ENCODE data around the gene PRKRIP1. TPM values are rescaled to one million over a fixed set of nuclear protein-coding genes. Genes with fewer than 3 reads are reported as not detected.
"Not testable (repeated sequence)": the region's sequence is repeated elsewhere in the genome, so short reads cannot be mapped to it uniquely, and the experiment has no call there.

Gene PRKRIP1
- 10 to 100 TPM; 12.9 to 19.7 TPM for total RNA-seq
- long read RNA-seq, transcript PRKRIP1-201 (6 exons, 2,159 nt): major isoform, 10 of 16 reads
- long read RNA-seq, partial matches to known transcripts: 1 of 16 reads
- long read RNA-seq, other reads (novel, unspliced or antisense): 5 of 16 reads

GRCh38 chr7:102395873-102396709 is at the start of gene PRKRIP1:
Gene PRKRIP1 (plus strand): TSS chr7:102396363. CDS start chr7:102396412, 49 bp downstream.
- intact Hi-C loops (cut with DNase I): no loop called here
- DNase-seq (peak; percentile 84), ATAC-seq (peak; percentile 94 to 95)

- intact Hi-C loops (cut with DNase I); ATAC-seq; DNase-seq: not testable (repeated sequence)
Measured at GRCh38 chr7:102346983-102347382, 49.2 kb upstream of the PRKRIP1 start.

GRCh38 chr7:102356344-102356743 is 39.8 kb upstream of the PRKRIP1 start, which contains the start of gene SPDYE6:
Gene SPDYE6 (minus strand): TSS chr7:102356444. CDS start chr7:102356023, 421 bp downstream.
- ATAC-seq; DNase-seq; intact Hi-C loops (cut with DNase I): not testable (repeated sequence)

GRCh38 chr7:102363549-102364393 is 32.4 kb upstream of the PRKRIP1 start:
- DNase-seq (peak; percentile 97), ATAC-seq (peak; percentile 99 to 100)
- intact Hi-C loops (cut with DNase I): not testable (repeated sequence)

- DNase-seq; intact Hi-C loops (cut with DNase I): not testable (repeated sequence)
- ATAC-seq: peak in 1 of 2 donors; percentile 6
Measured at GRCh38 chr7:102364394-102364886, 31.7 kb upstream of the PRKRIP1 start.

GRCh38 chr7:102365390-102365789 is 30.8 kb upstream of the PRKRIP1 start:
- ATAC-seq; intact Hi-C loops (cut with DNase I); DNase-seq: not testable (repeated sequence)

GRCh38 chr7:102370038-102370437 is 26.1 kb upstream of the PRKRIP1 start:
- ATAC-seq; DNase-seq; intact Hi-C loops (cut with DNase I): not testable (repeated sequence)

- intact Hi-C loops (cut with DNase I); DNase-seq; ATAC-seq: not testable (repeated sequence)
Measured at GRCh38 chr7:102372796-102373195, 23.4 kb upstream of the PRKRIP1 start.

- intact Hi-C loops (cut with DNase I): no loop called here
- ATAC-seq: no peak
- DNase-seq: no peak
Measured at GRCh38 chr7:102376964-102377466, 19.1 kb upstream of the PRKRIP1 start.

GRCh38 chr7:102380837-102381236 is 15.3 kb upstream of the PRKRIP1 start:
- DNase-seq; intact Hi-C loops (cut with DNase I); ATAC-seq: not testable (repeated sequence)

GRCh38 chr7:102381696-102382425 is 14.3 kb upstream of the PRKRIP1 start:
- DNase-seq; intact Hi-C loops (cut with DNase I); ATAC-seq: not testable (repeated sequence)

GRCh38 chr7:102387064-102387463 is 9.1 kb upstream of the PRKRIP1 start:
- intact Hi-C loops (cut with DNase I): no loop called here
- ATAC-seq (no peak), DNase-seq (no peak)

GRCh38 chr7:102389810-102390209 is 6.4 kb upstream of the PRKRIP1 start:
- ATAC-seq: no peak

GRCh38 chr7:102390697-102391484 is 5.3 kb upstream of the PRKRIP1 start:
- peak; percentile 84 to 86 for ATAC-seq
- intact Hi-C loops (cut with DNase I): loop anchor here (1.0 to 5.0 kb wide), 2 partner anchors 109 to 112 kb away; no protein-coding TSS in a partner anchor
- DNase-seq: peak; percentile 85

More at GRCh38 chr7:102389810-102390209, 6.4 kb upstream of the PRKRIP1 start:
- intact Hi-C loops (cut with DNase I): loop anchor here (1.0 to 5.0 kb wide), 2 partner anchors 108 to 111 kb away; no protein-coding TSS in a partner anchor
- DNase-seq: no peak

GRCh38 chr7:102392330-102392729 is 3.8 kb upstream of the PRKRIP1 start:
- DNase-seq: no peak
- intact Hi-C loops (cut with DNase I): loop anchor here in 1 of 2 donors (5.0 kb wide), 1 partner anchor 110 kb away; no protein-coding TSS in a partner anchor
- ATAC-seq: no peak

GRCh38 chr7:102393467-102393866 is 2.7 kb upstream of the PRKRIP1 start:
- ATAC-seq (no peak), DNase-seq (no peak)
- intact Hi-C loops (cut with DNase I): loop anchor here in 1 of 2 donors (5.0 kb wide), 1 partner anchor 111 kb away; no protein-coding TSS in a partner anchor

GRCh38 chr7:102395592-102395872 is 631 bp upstream of the PRKRIP1 start:
- no peak for DNase-seq
- ATAC-seq: no peak
- intact Hi-C loops (cut with DNase I): no loop called here

All from left cardiac atrium (tissue), 4 donors.